Measurements from ENCODE around the gene RAB5A.

DNA sequence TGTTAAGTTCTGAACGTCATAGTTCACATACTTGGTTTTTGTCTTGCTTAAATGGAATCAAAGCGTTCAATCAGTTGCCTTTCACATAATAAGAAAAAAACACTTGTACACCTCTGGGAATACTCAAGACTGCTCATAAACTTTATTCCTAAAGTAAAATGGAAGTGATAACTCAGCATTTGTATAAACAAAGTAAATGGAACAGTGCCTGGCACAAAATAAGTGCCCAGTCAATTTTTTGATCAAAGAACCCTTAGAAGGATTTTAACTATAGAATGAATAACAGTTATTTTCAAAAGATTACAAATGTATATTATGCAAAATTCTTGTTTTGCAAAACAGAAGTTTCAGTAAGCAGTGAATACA is 1.3 kb downstream of the RAB5A start:
- TF ChIP-seq, protein P1, sequence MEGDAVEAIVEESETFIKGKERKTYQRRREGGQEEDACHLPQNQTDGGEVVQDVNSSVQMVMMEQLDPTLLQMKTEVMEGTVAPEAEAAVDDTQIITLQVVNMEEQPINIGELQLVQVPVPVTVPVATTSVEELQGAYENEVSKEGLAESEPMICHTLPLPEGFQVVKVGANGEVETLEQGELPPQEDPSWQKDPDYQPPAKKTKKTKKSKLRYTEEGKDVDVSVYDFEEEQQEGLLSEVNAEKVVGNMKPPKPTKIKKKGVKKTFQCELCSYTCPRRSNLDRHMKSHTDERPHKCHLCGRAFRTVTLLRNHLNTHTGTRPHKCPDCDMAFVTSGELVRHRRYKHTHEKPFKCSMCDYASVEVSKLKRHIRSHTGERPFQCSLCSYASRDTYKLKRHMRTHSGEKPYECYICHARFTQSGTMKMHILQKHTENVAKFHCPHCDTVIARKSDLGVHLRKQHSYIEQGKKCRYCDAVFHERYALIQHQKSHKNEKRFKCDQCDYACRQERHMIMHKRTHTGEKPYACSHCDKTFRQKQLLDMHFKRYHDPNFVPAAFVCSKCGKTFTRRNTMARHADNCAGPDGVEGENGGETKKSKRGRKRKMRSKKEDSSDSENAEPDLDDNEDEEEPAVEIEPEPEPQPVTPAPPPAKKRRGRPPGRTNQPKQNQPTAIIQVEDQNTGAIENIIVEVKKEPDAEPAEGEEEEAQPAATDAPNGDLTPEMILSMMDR (IDR thresholded peaks at IDR 0.05 in 8 of 11, conservative IDR thresholded peaks at IDR 0.05 in 3 of 11) = no peak
- TF ChIP-seq POLR2A (IDR thresholded peaks at IDR 0.05) = no peak

Data from spleen (tissue), 7 donors.